Heart left ventricle (tissue), 16 donors: ENCODE data around the gene PAIP2B. TPM values are rescaled to one million over a fixed set of nuclear protein-coding genes. Genes with fewer than 3 reads are reported as not detected.

Experiments
- ATAC-seq, 4 donors: fragments of 200-7000 bp; cut with Tn5 transposase; one replicate each; pipeline ENCODE4 v1.9.1; 2020 to 2022; ENCODE audit warnings: moderate library complexity in 4 of 4, mild to moderate bottlenecking in 3 of 4, moderate number of reproducible peaks in 1 of 4
- DNase-seq, 5 donors: peaks; one replicate each; pipeline ENCODE4 v3.0.0-alpha.2; 2020
- H3K27ac ChIP-seq, 12 donors: fragments of 200-600 bp; sonication (generic) in 4 of 12; one replicate each; pipeline versions ENCODE4 v1.5.0 to v1.8.0; 2016 to 2022; ENCODE audit warnings: mild to moderate bottlenecking in 2 of 12
- H3K27me3 ChIP-seq, 9 donors: fragments of 200-600 bp; sonication (generic) in 2 of 9; one replicate each; pipeline versions ENCODE4 v1.5.1 to v1.8.0; 2016 to 2022; ENCODE audit warnings: mild to moderate bottlenecking in 3 of 9
- H3K36me3 ChIP-seq, 9 donors: fragments of 200-600 bp; sonication (generic) in 2 of 9; one replicate each; pipeline versions ENCODE4 v1.5.0 to v1.8.0; 2018 to 2022; ENCODE audit warnings: mild to moderate bottlenecking in 2 of 9
- H3K4me1 ChIP-seq, 12 donors: fragments of 200-600 bp; sonication (generic) in 4 of 12; one replicate each; pipeline versions ENCODE4 v1.5.0 to v1.8.0; 2016 to 2022; ENCODE audit warnings: mild to moderate bottlenecking in 3 of 12
- H3K4me3 ChIP-seq, 12 donors: fragments of 200-600 bp; sonication (generic) in 4 of 12; one replicate each; pipeline versions ENCODE4 v1.5.0 to v1.8.0; 2017 to 2022; ENCODE audit warnings: mild to moderate bottlenecking in 9 of 12, moderate library complexity in 4 of 12
- H3K9me3 ChIP-seq, 12 donors: fragments of 200-600 bp; sonication (generic) in 4 of 12; one replicate each; pipeline versions ENCODE4 v1.5.0 to v1.8.0; 2016 to 2022; ENCODE audit warnings: mild to moderate bottlenecking in 1 of 12
- CTCF ChIP-seq, 12 donors: fragments of 200-600 bp; sonication (generic) in 4 of 12; IDR thresholded peaks; one replicate each; pipeline versions ENCODE4 v1.5.0 to v1.8.0; 2018 to 2022; ENCODE audit warnings: antibody characterized with exemption in 12 of 12, mild to moderate bottlenecking in 5 of 12
- POLR2A ChIP-seq, 2 donors: fragments of 450-650 bp; IDR thresholded peaks; one replicate each; pipeline ENCODE4 v1.6.1; 2017; ENCODE audit warnings: antibody characterized with exemption in 2 of 2, mild to moderate bottlenecking in 2 of 2, moderate library complexity in 2 of 2
- WGBS, 4 donors: extraction: QIAGEN DNeasy Blood & Tissue Kit in 2 of 4; methylation state at CpG; one replicate each; pipeline versions ENCODE4 v1.1.5 to v1.1.7; 2013 to 2018; 5-methylcytosine and 5-hydroxymethylcytosine counted together
- intact Hi-C, 10 donors: fragments of 100-400 bp; cut with DNase I; formaldehyde crosslinking; loops; one replicate each; pipeline versions ENCODE4 v1.11.1 to v1.14.2; 2022
- polyA plus RNA-seq, 2 donors: library from polyadenylated mRNA; stranded (reverse); fragments of 200-250 nt; gene quantifications; one replicate each; pipeline ENCODE4 v1.2.3, GENCODE V29; 2013
- total RNA-seq, 9 donors: library from RNA; depleted of rRNA in 2 of 9; stranded (reverse); fragments of >200 nt in 2 of 9; fragmentation: NEBNext Ultra II Directional in 3 of 9; extraction: Animal tissue kit (Norgen Biotek cat#: 25700) in 3 of 9; gene quantifications; one replicate each; pipeline versions ENCODE4 v1.1.0 to v1.2.4, GENCODE V29; 2016 to 2023
- donor health status: ischemic (EF 13 %, LVEDD 7.1; RV severe dilation, severe dysfunction).
- donor health status: healthy with polysubstance abuse.
- donor health status: DM: no; HTN: yes; CAD: no.
- donor health status: DM: no; HTN: no; CAD: no.
- donor health status: ischemic (EF 25% LVEDD 6.9; RV normal size, moderate dysfunction).
- donor health status: ischemic (EF 25% LVEDD 5.7; RV mildly dilated, moderate dysfunction).
- donor health status: healthy.
- donor health status: DM: yes; HTN: yes; CAD: no.
- donor health status: ischemic (EF 35%, LVEDD 5.7; RV mildly dilated, moderate dysfunction).
- donor health status: nonischemic (EF 11% LVEDD 7.7; RV severe dilation, severe dysfunction).
- donor health status: DM: yes; HTN: yes; CAD: no.
- donor health status: PGD.
- donor health status: ischemic (EF 29% LVEDD 5.4; RV normal size, mild dysfunction).
- donor health status: nonischemic (EF 23%, LVEDD 6.1; RV moderate dilation, normal function).

Gene PAIP2B
- total and polyA plus RNA-seq, 11 donors, result 11.9 to 89.0 (median 53.2) TPM

GRCh38 chr2:71206271-71206670 is 20.6 kb downstream of the PAIP2B start:
- H3K4me3 ChIP-seq, result no peak overlapping the region
- ATAC-seq (no peak), DNase-seq (no peak)
- no peaks in the 10 kb centered on the region for H3K27me3 ChIP-seq
- peaks cover 0 to 12% (median 0%) of the 10 kb centered on the region in 12 donors for H3K4me1 ChIP-seq
- H3K9me3 ChIP-seq, result peaks cover 0 to 5% (median 0%) of the 10 kb centered on the region in 12 donors
- no peak overlapping the region for H3K27ac ChIP-seq
- H3K36me3 ChIP-seq, result peaks cover 0 to 15% (median 9%) of the 10 kb centered on the region in 9 donors
- no peak for TF ChIP-seq CTCF (IDR thresholded peaks at IDR 0.05)
- TF ChIP-seq POLR2A (IDR thresholded peaks at IDR 0.05), result no peak
- intact Hi-C loops, result loop anchor here in 1 of 10 donors (5.0 kb wide), 1 partner anchor 34 kb away; no protein-coding TSS in a partner anchor

- intact Hi-C loops, result no loop called here
- 60 to 87% (median 71%) methylated on average over 3 of the region's 3 CpGs for WGBS, 4 donors
- DNase-seq (no peak), ATAC-seq (peak in 3 of 4 donors; percentile 27 to 41 (median 30))
- peaks cover 0 to 38% (median 20%) of the 10 kb centered on the region in 9 donors for H3K36me3 ChIP-seq
- TF ChIP-seq POLR2A (IDR thresholded peaks at IDR 0.05), result no peak
- no peak for TF ChIP-seq CTCF (IDR thresholded peaks at IDR 0.05)
- no peak overlapping the region for H3K4me3 ChIP-seq
- no peaks in the 10 kb centered on the region for H3K27me3 ChIP-seq
- H3K9me3 ChIP-seq, result peaks cover 0 to 6% (median 0%) of the 10 kb centered on the region in 12 donors
- no peak overlapping the region for H3K27ac ChIP-seq
- peaks cover 0 to 9% (median 0%) of the 10 kb centered on the region in 12 donors for H3K4me1 ChIP-seq
Observed at GRCh38 chr2:71191570-71191943, 35.3 kb downstream of the PAIP2B start.

GRCh38 chr2:71190656-71191569 is 36.0 kb downstream of the PAIP2B start:
- ATAC-seq (peak; percentile 26 to 72 (median 60)), DNase-seq (no peak)
- intact Hi-C loops, result no loop called here
- H3K36me3 ChIP-seq, result peaks cover 0 to 40% (median 20%) of the 10 kb centered on the region in 9 donors
- H3K27ac ChIP-seq, result no peak overlapping the region
- TF ChIP-seq CTCF (IDR thresholded peaks at IDR 0.05), result peak in 8 of 12 donors; percentile 20 to 50 (median 32)
- TF ChIP-seq POLR2A (IDR thresholded peaks at IDR 0.05), result no peak
- peaks cover 0 to 1% (median 0%) of the 10 kb centered on the region in 12 donors for H3K9me3 ChIP-seq
- H3K27me3 ChIP-seq, result no peaks in the 10 kb centered on the region
- H3K4me1 ChIP-seq, result peaks cover 0 to 9% (median 0%) of the 10 kb centered on the region in 12 donors
- 42 to 59% (median 57%) methylated on average over 3 of the region's 3 CpGs for WGBS, 4 donors
- H3K4me3 ChIP-seq, result no peak overlapping the region

GRCh38 chr2:71187589-71187988 is 39.3 kb downstream of the PAIP2B start:
- DNase-seq (no peak), ATAC-seq (no peak)
- no peaks in the 10 kb centered on the region for H3K9me3 ChIP-seq
- intact Hi-C loops, result no loop called here
- H3K36me3 ChIP-seq, result peaks cover 0 to 43% (median 20%) of the 10 kb centered on the region in 9 donors
- H3K27ac ChIP-seq, result no peak overlapping the region
- H3K4me1 ChIP-seq, result peaks cover 0 to 12% (median 0%) of the 10 kb centered on the region in 12 donors
- TF ChIP-seq POLR2A (IDR thresholded peaks at IDR 0.05) (no peak), CTCF (IDR thresholded peaks at IDR 0.05) (no peak)
- no peaks in the 10 kb centered on the region for H3K27me3 ChIP-seq
- WGBS, 4 donors, result 75 to 97% (median 78%) methylated on average over 2 of the region's 2 CpGs
- no peak overlapping the region for H3K4me3 ChIP-seq
